GM12892 (cell line): ENCODE data around the gene GAS2L2.

ENCODE experiments used
- POLR2A ChIP-seq: IDR thresholded peaks from 2 replicates; pipeline ENCODE4 v1.6.1; 2011; ENCODE audit warnings: low read depth, low read length, control low read depth
- POLR2AphosphoS5 ChIP-seq: IDR thresholded peaks from 2 replicates; pipeline ENCODE4 v1.6.1; 2011; ENCODE audit warnings: low read depth, low read length, control low read depth

- no peak for TF ChIP-seq POLR2A
- TF ChIP-seq POLR2AphosphoS5 = no peak
These were observed 2.3 kb downstream of the GAS2L2 start for GRCh38 chr17:35750526-35751395.
